Measurements from ENCODE around the gene U2SURP.

U2SURP gene

GRCh38 chr3:143078883-143079282, 77.5 kb downstream of the U2SURP start:
- no peak overlapping the region for H3K4me3 ChIP-seq (ENCODE audit: low read depth, low read length)
- TF ChIP-seq, protein P1, sequence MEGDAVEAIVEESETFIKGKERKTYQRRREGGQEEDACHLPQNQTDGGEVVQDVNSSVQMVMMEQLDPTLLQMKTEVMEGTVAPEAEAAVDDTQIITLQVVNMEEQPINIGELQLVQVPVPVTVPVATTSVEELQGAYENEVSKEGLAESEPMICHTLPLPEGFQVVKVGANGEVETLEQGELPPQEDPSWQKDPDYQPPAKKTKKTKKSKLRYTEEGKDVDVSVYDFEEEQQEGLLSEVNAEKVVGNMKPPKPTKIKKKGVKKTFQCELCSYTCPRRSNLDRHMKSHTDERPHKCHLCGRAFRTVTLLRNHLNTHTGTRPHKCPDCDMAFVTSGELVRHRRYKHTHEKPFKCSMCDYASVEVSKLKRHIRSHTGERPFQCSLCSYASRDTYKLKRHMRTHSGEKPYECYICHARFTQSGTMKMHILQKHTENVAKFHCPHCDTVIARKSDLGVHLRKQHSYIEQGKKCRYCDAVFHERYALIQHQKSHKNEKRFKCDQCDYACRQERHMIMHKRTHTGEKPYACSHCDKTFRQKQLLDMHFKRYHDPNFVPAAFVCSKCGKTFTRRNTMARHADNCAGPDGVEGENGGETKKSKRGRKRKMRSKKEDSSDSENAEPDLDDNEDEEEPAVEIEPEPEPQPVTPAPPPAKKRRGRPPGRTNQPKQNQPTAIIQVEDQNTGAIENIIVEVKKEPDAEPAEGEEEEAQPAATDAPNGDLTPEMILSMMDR (IDR thresholded peaks at IDR 0.05; ENCODE audit: low read depth, low read length), result no peak

- no peak overlapping the region for H3K4me3 ChIP-seq (ENCODE audit: low read depth, low read length)
- TF ChIP-seq, protein P1 (IDR thresholded peaks at IDR 0.05; ENCODE audit: low read depth, low read length), result no peak
These were observed 78.8 kb downstream of the U2SURP start for GRCh38 chr3:143080196-143080595.

- TF ChIP-seq, protein P1 (IDR thresholded peaks at IDR 0.05; ENCODE audit: low read depth, low read length), result no peak
- no peak overlapping the region for H3K4me3 ChIP-seq (ENCODE audit: low read depth, low read length)
These were observed 80.0 kb downstream of the U2SURP start for GRCh38 chr3:143081365-143081764.

GRCh38 chr3:143081844-143082778, 80.7 kb downstream of the U2SURP start:
- H3K4me3 ChIP-seq (ENCODE audit: low read depth, low read length), result no peak overlapping the region
- TF ChIP-seq, protein P1 (IDR thresholded peaks at IDR 0.05; ENCODE audit: low read depth, low read length), result no peak

DNA sequence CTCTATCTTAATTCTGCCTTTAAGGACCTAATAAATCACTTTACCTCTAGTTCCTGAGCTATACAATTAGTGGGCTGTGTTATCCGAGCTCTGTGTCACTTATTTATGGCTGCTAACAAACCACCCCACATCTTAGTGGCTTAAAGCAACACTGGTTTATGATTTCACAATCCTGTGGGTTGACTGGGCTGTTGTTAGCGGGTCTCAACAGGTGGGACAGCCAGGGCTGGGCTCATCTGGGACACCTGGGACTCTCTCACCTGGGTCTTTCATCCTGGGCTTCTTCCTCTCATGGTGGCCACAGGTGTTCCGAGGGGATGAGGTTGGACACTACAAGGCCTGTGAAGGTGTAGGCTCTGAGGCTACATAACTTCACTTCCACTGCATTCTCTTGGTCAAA, 82.4 kb downstream of the U2SURP start:
- TF ChIP-seq, protein P1 (IDR thresholded peaks at IDR 0.05; ENCODE audit: low read depth, low read length), result no peak
- H3K4me3 ChIP-seq (ENCODE audit: low read depth, low read length), result no peak overlapping the region

- no peak overlapping the region for H3K4me3 ChIP-seq (ENCODE audit: low read depth, low read length)
- TF ChIP-seq, protein P1 (IDR thresholded peaks at IDR 0.05; ENCODE audit: low read depth, low read length), result no peak
These were observed 83.7 kb downstream of the U2SURP start for GRCh38 chr3:143084856-143085731.
